NT2/D1 (cell line): ENCODE results near the gene WBP1.

Experiments used
- SUZ12 ChIP-seq: IDR thresholded peaks from 2 replicates; pipeline ENCODE4 v1.6.1; 2011; ENCODE audit not compliant: insufficient read length, insufficient read depth; ENCODE audit errors: extremely low read depth
- ZNF274 ChIP-seq: IDR thresholded peaks from 2 replicates; pipeline ENCODE4 v1.6.1; 2011; ENCODE audit warnings: mild to moderate bottlenecking, low read depth, low read length

- no peak for TF ChIP-seq ZNF274
- TF ChIP-seq SUZ12, result no peak
Observed at GRCh38 chr2:74503506-74504475, 45.6 kb downstream of the WBP1 start.
